NCI-H2227 treated with DMSO at 0.1 percent for 48 hours (cell line): ENCODE results near the gene INSM1.

Experiments used
- DNase-seq: peaks from one replicate; lab custom pipeline; 2025; lab: John Stamatoyannopoulos, UW

Gene INSM1

GRCh38 chr20:20362774-20363433 lies 5.0 kb upstream of the INSM1 start:
- peak; percentile 78 for DNase-seq

DNA sequence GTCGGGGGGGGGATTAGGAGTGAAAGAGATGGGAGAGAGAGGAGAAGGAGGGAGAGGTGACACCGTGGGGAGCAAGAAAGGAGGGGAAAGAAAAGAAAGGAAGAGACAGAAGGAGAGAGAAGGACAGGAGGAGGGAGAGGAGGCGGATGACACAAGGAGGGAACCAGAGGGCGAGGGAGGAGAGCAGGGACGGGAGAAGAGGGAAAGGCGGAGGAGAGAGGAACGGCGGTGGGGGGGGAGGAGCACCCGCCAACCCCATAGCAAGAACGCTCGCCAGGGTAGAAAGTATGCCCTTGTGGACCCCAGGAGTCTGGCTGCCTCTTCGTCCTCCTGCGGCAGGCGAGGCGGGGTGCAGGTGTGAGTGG lies 4.5 kb upstream of the INSM1 start:
- DNase-seq, result no peak

- no peak for DNase-seq
These were observed 3.9 kb upstream of the INSM1 start for GRCh38 chr20:20363799-20364592.

- no peak for DNase-seq
These were observed 3.1 kb upstream of the INSM1 start for GRCh38 chr20:20364593-20365479.

GRCh38 chr20:20365480-20366161 lies 2.3 kb upstream of the INSM1 start:
- DNase-seq, result no peak

DNA sequence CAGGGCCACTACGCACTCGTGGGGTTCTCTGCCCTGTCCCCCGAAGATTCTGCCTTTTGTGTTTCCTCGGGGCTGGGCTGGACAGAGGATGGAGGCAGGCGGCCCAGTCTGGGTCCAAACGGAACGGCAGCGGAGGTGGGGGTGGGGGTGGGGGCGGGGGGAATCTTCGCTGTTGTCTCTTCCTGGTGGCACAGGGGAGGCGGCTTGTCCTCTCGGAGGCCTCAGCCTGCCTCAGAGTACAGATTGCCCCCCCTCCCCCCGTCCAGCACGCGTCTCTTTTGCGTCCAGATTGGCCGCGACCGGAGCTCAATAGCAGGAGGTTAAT lies 1.4 kb upstream of the INSM1 start:
- no peak for DNase-seq

DNA sequence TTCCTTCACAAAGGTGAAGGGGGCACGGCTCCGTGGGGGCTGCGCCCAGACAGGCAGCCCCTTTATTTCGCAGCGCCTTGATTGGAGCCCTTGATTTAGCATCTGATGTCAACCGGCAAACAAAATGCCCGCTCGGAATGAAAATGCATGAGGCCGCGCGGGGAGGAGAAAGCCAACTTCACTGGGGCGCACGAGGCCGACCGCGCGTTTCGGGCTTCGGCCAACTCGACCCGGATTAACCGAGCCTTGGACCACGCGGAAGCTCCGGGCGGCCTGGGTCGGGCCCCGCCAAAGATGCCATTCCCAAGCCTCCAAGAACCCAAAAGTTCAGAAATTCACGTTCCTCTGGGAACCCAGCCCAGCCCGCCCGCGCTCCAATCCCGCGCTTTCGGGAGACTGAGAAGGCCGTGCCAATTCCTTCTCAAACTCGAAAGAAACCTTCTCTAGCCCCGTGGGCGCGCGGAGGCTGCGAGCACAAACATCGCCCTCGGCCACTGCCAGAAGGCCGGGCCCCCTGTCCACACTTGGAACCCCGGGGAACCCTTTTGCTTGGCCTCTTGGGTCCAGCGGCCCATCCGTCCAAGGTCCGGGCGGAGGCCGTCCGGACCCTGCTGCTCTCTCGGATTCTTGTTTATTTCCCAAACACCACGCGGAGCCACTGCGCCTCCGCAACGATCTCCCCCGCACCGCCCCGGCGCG lies 879 bp upstream of the INSM1 start:
- no peak for DNase-seq

DNA sequence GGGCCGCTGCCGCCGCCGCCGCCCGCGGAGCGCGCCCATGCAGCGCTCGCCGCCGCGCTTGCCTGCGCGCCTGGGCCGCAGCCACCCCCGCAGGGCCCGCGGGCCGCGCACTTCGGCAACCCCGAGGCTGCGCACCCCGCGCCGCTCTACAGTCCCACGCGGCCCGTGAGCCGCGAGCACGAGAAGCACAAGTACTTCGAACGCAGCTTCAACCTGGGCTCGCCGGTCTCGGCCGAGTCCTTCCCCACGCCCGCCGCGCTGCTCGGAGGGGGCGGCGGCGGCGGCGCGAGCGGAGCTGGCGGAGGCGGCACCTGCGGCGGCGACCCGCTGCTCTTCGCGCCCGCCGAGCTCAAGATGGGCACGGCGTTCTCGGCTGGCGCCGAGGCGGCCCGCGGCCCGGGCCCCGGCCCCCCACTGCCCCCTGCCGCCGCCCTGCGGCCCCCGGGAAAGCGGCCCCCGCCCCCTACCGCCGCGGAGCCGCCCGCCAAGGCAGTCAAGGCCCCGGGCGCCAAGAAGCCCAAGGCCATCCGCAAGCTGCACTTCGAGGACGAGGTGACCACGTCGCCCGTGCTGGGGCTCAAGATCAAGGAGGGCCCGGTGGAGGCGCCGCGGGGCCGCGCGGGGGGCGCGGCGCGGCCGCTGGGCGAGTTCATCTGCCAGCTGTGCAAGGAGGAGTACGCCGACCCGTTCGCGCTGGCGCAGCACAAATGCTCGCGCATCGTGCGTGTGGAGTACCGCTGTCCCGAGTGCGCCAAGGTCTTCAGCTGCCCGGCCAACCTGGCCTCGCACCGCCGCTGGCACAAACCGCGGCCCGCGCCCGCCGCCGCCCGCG lies 730 bp downstream of the INSM1 start:
- DNase-seq, result no peak

DNA sequence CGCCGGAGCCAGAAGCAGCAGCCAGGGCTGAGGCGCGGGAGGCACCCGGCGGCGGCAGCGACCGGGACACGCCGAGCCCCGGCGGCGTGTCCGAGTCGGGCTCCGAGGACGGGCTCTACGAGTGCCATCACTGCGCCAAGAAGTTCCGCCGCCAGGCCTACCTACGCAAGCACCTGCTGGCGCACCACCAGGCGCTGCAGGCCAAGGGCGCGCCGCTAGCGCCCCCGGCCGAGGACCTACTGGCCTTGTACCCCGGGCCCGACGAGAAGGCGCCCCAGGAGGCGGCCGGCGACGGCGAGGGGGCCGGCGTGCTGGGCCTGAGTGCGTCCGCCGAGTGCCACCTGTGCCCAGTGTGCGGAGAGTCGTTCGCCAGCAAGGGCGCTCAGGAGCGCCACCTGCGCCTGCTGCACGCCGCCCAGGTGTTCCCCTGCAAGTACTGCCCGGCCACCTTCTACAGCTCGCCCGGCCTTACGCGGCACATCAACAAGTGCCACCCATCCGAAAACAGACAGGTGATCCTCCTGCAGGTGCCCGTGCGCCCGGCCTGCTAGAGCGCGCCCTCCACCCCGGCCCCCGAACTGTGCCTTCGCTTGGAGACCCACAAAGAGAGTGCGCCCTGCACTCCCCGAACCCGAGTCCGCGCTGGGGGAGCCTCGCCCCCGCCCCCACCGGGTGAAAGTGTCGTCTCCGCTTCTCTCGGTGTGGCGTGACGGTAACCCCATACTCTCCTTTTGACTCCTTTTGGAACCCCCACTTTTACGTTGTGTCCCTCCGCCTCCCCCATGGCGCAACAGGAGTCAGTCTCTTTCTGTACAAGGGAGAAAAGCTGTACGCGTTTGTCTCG lies 1.6 kb downstream of the INSM1 start:
- DNase-seq, result no peak

DNA sequence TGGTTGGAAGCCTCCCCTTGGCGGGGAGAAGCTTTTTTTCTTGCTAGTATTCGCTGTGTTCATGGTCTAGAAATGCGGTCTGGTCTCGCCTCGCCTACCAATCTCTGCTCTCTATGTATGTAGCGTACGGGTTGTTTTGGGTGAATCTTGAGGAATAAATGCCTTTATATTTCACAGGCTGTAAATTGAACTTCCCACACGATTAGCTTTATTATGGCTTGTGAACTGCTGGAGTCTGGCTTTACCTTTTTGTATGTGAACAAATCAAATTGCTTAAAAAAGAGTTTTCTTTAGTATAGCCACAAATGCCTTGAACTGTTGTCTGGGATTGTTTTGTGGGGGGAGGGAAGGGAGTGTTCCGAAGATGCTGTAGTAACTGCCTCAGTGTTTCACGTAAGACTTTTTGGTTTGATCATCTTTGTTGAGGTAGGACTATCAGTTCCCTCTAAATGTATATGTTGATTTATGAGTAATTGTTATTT lies 2.2 kb downstream of the INSM1 start:
- peak; percentile 12 for DNase-seq

DNA sequence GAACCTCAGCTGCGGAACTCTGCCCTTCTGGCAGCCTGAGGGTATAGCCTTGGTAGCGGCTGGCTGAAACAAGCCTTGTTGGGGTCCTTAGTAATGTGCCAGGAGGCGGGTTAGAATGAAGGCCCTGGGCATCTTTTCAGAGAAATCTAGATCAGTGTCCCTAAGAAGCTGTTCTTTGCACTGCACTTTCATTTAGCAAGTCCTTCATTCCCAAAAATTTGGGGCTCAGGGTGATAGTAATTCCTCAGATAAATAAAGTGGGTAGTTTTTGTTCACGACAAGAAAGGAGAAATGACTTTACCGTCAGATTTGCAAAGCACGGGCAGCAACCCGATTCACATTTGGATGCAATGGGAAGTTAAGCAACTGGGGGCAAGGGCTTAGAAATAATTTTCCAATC lies 3.2 kb downstream of the INSM1 start:
- DNase-seq, result no peak

- no peak for DNase-seq
These were observed 3.8 kb downstream of the INSM1 start for GRCh38 chr20:20371681-20372080.

DNA sequence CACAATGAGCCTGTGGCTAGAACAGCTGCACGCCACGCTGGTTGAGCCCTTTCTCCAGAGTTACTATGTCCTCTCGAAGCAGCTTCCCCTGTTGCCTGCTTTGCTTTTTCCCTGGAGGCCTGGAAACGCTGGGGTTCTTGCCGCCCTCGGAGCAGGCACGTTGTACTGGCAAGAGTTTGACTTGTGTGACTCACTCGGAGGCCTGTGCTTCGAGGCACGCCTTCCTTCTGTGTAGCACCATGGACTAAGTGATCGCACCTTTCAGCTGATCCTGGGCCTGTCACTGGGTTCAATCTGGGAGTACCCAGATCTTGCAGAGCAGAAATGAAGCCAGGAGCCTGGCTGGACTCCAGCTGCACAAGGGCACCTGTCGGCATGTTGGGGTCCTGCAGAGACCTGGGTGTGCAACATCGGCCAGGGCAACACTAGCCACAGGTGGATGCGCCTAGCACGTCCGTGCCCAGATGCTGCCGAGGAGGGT lies 5.2 kb downstream of the INSM1 start:
- no peak for DNase-seq

GRCh38 chr20:20375862-20376261 lies 8.0 kb downstream of the INSM1 start:
- DNase-seq, result no peak

- no peak for DNase-seq
These were observed 18.3 kb downstream of the INSM1 start for GRCh38 chr20:20386192-20386591.

DNA sequence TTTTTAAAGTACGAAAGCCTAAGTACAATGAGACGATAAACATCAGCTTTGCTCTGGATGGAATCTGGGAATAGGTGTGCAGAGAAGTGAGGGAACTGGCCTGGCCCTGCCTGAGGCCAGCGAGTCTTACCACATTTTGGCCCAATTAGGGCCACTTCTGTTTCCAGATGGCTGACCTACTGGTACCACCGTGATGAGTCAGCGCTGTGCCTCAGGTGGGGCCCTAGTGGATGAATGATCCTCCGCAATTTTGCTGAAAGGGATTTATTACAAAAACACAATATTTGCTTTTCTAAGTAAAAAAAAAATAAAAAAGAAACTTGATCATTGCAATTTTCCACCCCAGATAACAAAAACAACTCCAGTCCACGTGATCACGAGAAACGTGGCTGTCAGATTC lies 22.5 kb downstream of the INSM1 start:
- no peak for DNase-seq

DNA sequence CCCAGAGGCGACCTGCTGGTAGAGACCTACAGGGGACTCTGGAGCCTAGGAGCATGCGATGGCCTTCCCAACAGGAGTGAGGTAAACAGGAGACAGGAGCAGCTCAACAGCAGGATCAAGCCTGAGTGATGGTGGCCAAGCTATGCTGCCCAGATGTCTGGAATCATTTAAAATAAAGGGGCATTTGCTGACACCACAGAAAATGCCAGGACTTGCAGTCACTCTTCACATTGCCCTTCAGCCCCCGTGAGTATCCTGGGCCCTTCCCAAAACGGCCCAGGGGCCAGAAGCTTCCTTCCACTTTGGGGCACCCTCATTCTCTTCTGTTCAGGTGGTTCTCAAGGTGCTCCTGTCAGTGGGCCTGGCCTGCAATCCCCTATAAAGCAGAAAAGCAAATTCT lies 23.2 kb downstream of the INSM1 start:
- no peak for DNase-seq

GRCh38 chr20:20391766-20392165 lies 23.9 kb downstream of the INSM1 start:
- no peak for DNase-seq
